WTC11 (cell line): ENCODE measurements around the gene TFF2. TPM values are rescaled to one million over a fixed set of nuclear protein-coding genes. Genes with fewer than 3 reads are reported as not detected.

Source experiments
- ATAC-seq: fragments of 200-7000 bp; cut with Tn5 transposase; 2 replicates; pipeline ENCODE4 v1.10.0; 2021; ENCODE audit warnings: mild to moderate bottlenecking, moderate library complexity
- CTCF ChIA-PET: fragments of 300-600 bp; sonication (Branson Sonifier 250); formaldehyde crosslinking; loops from one replicate; lab custom pipeline; 2021; ENCODE audit warnings: antibody characterized with exemption; lab: Charles Lee
- POLR2A ChIA-PET: fragments of 350-600 bp; sonication (Branson Sonifier 250); formaldehyde crosslinking; loops from one replicate; lab custom pipeline; 2021; ENCODE audit warnings: antibody characterized with exemption; lab: Charles Lee
- DNase-seq: peaks from one replicate; pipeline ENCODE4 v3.0.0; 2021; ENCODE audit warnings: low spot score
- H3K27ac Mint-ChIP-seq: 2 replicates; pipeline ENCODE4 v1.8.0; 2021; ENCODE audit warnings: mixed read lengths
- H3K27me3 Mint-ChIP-seq: 2 replicates; pipeline ENCODE4 v1.8.0; 2021; ENCODE audit warnings: low read depth, mild to moderate bottlenecking, moderate library complexity, mixed read lengths
- H3K36me3 Mint-ChIP-seq: 2 replicates; pipeline ENCODE4 v1.8.0; 2021; ENCODE audit warnings: mixed read lengths
- H3K4me1 Mint-ChIP-seq: 2 replicates; pipeline ENCODE4 v1.8.0; 2022; ENCODE audit warnings: mixed read lengths
- H3K4me3 Mint-ChIP-seq: 2 replicates; pipeline ENCODE4 v1.8.0; 2021; ENCODE audit warnings: mild to moderate bottlenecking, moderate library complexity, mixed read lengths
- H3K9me3 Mint-ChIP-seq: 2 replicates; pipeline ENCODE4 v1.8.0; 2021; ENCODE audit warnings: mixed read lengths
- CBFB ChIP-seq: sonication (generic); formaldehyde crosslinking; IDR thresholded peaks from 2 replicates; pipeline ENCODE4 v1.8.1; 2022; ENCODE audit warnings: mild to moderate bottlenecking, low read depth, missing genetic modification reagents
- ELF4 ChIP-seq: sonication (generic); formaldehyde crosslinking; IDR thresholded peaks from 2 replicates; pipeline ENCODE4 v1.8.1; 2022; ENCODE audit warnings: low read depth, mild to moderate bottlenecking, moderate library complexity, missing genetic modification reagents
- FOXK1 ChIP-seq: sonication (generic); formaldehyde crosslinking; IDR thresholded peaks from 2 replicates; pipeline ENCODE4 v1.8.0; 2022; ENCODE audit warnings: mild to moderate bottlenecking, moderate library complexity, missing genetic modification reagents
- FOXP1 ChIP-seq: sonication (generic); formaldehyde crosslinking; IDR thresholded peaks from 2 replicates; pipeline ENCODE4 v1.8.0; 2022; ENCODE audit warnings: missing genetic modification reagents, mild to moderate bottlenecking, moderate library complexity, borderline replicate concordance
- GRHL2 ChIP-seq: fragments of 250-450 bp; sonication (Bioruptor Pico); IDR thresholded peaks from 2 replicates; pipeline ENCODE4 v1.8.0; 2022; ENCODE audit warnings: mild to moderate bottlenecking, moderate library complexity; ENCODE audit not compliant: insufficient replicate concordance, severe bottlenecking
- JAZF1 ChIP-seq: fragments of 250-450 bp; sonication (Bioruptor Pico); IDR thresholded peaks from 2 replicates; pipeline ENCODE4 v1.9.0; 2021; ENCODE audit warnings: moderate library complexity, mild to moderate bottlenecking, inconsistent platforms
- NFYB ChIP-seq: sonication (generic); formaldehyde crosslinking; conservative IDR thresholded peaks from 2 replicates; pipeline ENCODE4 v1.8.0; 2022; ENCODE audit warnings: low read depth, missing genetic modification reagents
- NR1H2 ChIP-seq: sonication (generic); formaldehyde crosslinking; IDR thresholded peaks from 2 replicates; pipeline ENCODE4 v1.9.0; 2021; ENCODE audit warnings: mild to moderate bottlenecking, moderate library complexity, missing genetic modification reagents
- NR2C2 ChIP-seq: sonication (generic); formaldehyde crosslinking; IDR thresholded peaks from 2 replicates; pipeline ENCODE4 v1.8.0; 2022; ENCODE audit warnings: mild to moderate bottlenecking, missing genetic modification reagents
- NR3C1 ChIP-seq: sonication (generic); formaldehyde crosslinking; conservative IDR thresholded peaks from 2 replicates; pipeline ENCODE4 v1.8.1; 2023; ENCODE audit warnings: low read depth, mild to moderate bottlenecking, missing genetic modification reagents
- PRRX2 ChIP-seq: fragments of 250-450 bp; sonication (Bioruptor Pico); IDR thresholded peaks from 2 replicates; pipeline ENCODE4 v1.8.0; 2021; ENCODE audit warnings: mild to moderate bottlenecking
- RORB ChIP-seq: fragments of 250-450 bp; sonication (Bioruptor Pico); IDR thresholded peaks from 2 replicates; pipeline ENCODE4 v1.9.0; 2021; ENCODE audit warnings: mild to moderate bottlenecking
- SP1 ChIP-seq: sonication (generic); formaldehyde crosslinking; conservative IDR thresholded peaks from 2 replicates; pipeline ENCODE4 v1.8.1; 2022; ENCODE audit warnings: missing genetic modification reagents
- TEAD1 ChIP-seq: sonication (generic); formaldehyde crosslinking; IDR thresholded peaks from 2 replicates; pipeline ENCODE4 v1.8.0; 2022; ENCODE audit warnings: mild to moderate bottlenecking, missing genetic modification reagents
- TEAD4 ChIP-seq: sonication (generic); formaldehyde crosslinking; IDR thresholded peaks from 2 replicates; pipeline ENCODE4 v1.8.0; 2022; ENCODE audit warnings: mild to moderate bottlenecking, missing genetic modification reagents
- ZNF423 ChIP-seq: fragments of 250-450 bp; sonication (Bioruptor Pico); IDR thresholded peaks from 2 replicates; pipeline ENCODE4 v2.1.2; 2022; ENCODE audit warnings: mild to moderate bottlenecking, moderate library complexity
- total RNA-seq: library from RNA; stranded (reverse); gene quantifications from 3 replicates; pipeline ENCODE4 v1.2.3, GENCODE V29; 2021
- TF ChIP-seq, protein P1 (sequence below): fragments of 250-450 bp; sonication (Bioruptor Pico); IDR thresholded peaks from 2 replicates; pipeline ENCODE4 v1.9.0; 2021; ENCODE audit warnings: moderate library complexity, mild to moderate bottlenecking, inconsistent platforms, borderline replicate concordance
- TF ChIP-seq, protein P2 (sequence below): sonication (generic); formaldehyde crosslinking; IDR thresholded peaks from 2 replicates; pipeline ENCODE4 v1.8.0; 2022; ENCODE audit warnings: missing genetic modification reagents
- TF ChIP-seq, protein P3 (sequence below): sonication (generic); formaldehyde crosslinking; IDR thresholded peaks from 2 replicates; pipeline ENCODE4 v1.8.1; 2022; ENCODE audit warnings: missing genetic modification reagents, borderline replicate concordance
- TF ChIP-seq, protein P4 (sequence below): sonication (generic); formaldehyde crosslinking; conservative IDR thresholded peaks from 2 replicates; pipeline ENCODE4 v1.8.1; 2023; ENCODE audit warnings: mild to moderate bottlenecking, low read depth, missing genetic modification reagents, moderate library complexity
- TF ChIP-seq, protein P5 (sequence below): sonication (generic); formaldehyde crosslinking; conservative IDR thresholded peaks from 2 replicates; pipeline ENCODE4 v1.8.1; 2022; ENCODE audit warnings: mild to moderate bottlenecking, missing genetic modification reagents
- TF ChIP-seq, protein P6 (sequence below): fragments of 250-450 bp; sonication (Bioruptor Pico); IDR thresholded peaks from 2 replicates; pipeline ENCODE4 v1.9.0; 2021; ENCODE audit warnings: mild to moderate bottlenecking

TFF2 gene
- total RNA-seq, 1 experiment from 2014 or later = 0.33 TPM

DNA sequence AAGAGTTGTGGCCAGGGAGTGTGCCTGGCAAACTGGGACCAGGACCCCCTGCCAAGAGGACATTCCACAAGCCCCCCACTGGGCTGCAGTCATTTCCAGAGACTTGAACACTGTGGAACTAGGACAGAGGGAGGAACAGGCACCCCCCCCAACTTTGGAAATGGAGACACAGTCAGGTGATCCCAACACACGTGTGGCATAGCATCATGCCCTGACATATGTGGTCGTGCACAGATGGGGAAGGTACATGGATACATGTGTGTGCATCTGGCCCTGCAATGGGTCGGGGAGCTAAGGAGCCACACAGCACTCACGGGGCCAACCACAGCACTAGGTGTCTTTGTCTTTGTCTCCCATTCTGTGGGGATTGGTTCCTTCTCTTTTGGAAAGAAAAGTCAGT lies 28.9 kb downstream of the TFF2 start:
- CTCF ChIA-PET = interaction anchor here (4.7 kb wide), 1 partner anchor 12 kb away, joined by 34 read pairs; no protein-coding TSS in a partner anchor

DNA sequence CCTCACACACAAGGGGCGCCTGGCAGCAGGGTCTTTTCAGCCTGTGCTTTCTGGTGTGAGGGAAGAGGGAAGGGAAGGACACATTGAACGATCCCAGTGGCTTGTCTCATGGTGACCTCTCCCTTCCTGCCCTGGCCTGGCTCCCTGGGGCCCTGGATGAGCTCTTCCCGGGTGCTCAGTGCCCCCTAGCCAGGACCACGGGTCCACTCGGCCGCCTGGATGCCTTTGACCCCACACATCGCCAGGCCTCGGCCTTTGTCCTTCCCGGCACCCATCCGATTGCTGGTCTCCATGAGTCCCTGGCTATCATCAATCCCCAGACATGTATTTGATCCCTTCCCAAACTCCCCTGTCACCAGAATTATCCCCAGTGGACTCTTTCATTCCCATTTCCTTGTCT lies 29.6 kb downstream of the TFF2 start:
- POLR2A ChIA-PET = no interaction called here
- DNase-seq = no peak
- Mint-ChIP-seq H3K27me3 (no peaks in the 10 kb centered on the region; the same call in 1 of the 2 replicates), H3K27ac (no peak overlapping the region), H3K9me3 (peaks cover 11% of the 10 kb centered on the region), H3K4me1 (peaks cover 34% of the 10 kb centered on the region), H3K36me3 (peaks cover 10% of the 10 kb centered on the region), H3K4me3 (no peak overlapping the region)
- CTCF ChIA-PET = interaction anchor here (4.7 kb wide), 1 partner anchor 11 kb away, joined by 34 read pairs; no protein-coding TSS in a partner anchor
- no peak for ATAC-seq
- TF ChIP-seq TEAD1 (CRISPR knock-in tag) (no peak), GRHL2 (CRISPR knock-in tag) (no peak), TEAD4 (CRISPR knock-in tag) (no peak), NR3C1 (no peak), NFYB (CRISPR knock-in tag) (no peak), CBFB (CRISPR knock-in tag) (no peak), NR1H2 (CRISPR knock-in tag) (no peak), FOXK1 (CRISPR knock-in tag) (no peak), JAZF1 (no peak), NR2C2 (CRISPR knock-in tag) (no peak), SP1 (CRISPR knock-in tag) (no peak), ELF4 (CRISPR knock-in tag) (no peak)
- TF ChIP-seq, protein P1, sequence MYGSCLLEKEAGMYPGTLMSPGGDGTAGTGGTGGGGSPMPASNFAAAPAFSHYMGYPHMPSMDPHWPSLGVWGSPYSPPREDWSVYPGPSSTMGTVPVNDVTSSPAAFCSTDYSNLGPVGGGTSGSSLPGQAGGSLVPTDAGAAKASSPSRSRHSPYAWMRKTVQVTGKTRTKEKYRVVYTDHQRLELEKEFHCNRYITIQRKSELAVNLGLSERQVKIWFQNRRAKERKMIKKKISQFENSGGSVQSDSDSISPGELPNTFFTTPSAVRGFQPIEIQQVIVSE = no peak
- TF ChIP-seq, protein P2, sequence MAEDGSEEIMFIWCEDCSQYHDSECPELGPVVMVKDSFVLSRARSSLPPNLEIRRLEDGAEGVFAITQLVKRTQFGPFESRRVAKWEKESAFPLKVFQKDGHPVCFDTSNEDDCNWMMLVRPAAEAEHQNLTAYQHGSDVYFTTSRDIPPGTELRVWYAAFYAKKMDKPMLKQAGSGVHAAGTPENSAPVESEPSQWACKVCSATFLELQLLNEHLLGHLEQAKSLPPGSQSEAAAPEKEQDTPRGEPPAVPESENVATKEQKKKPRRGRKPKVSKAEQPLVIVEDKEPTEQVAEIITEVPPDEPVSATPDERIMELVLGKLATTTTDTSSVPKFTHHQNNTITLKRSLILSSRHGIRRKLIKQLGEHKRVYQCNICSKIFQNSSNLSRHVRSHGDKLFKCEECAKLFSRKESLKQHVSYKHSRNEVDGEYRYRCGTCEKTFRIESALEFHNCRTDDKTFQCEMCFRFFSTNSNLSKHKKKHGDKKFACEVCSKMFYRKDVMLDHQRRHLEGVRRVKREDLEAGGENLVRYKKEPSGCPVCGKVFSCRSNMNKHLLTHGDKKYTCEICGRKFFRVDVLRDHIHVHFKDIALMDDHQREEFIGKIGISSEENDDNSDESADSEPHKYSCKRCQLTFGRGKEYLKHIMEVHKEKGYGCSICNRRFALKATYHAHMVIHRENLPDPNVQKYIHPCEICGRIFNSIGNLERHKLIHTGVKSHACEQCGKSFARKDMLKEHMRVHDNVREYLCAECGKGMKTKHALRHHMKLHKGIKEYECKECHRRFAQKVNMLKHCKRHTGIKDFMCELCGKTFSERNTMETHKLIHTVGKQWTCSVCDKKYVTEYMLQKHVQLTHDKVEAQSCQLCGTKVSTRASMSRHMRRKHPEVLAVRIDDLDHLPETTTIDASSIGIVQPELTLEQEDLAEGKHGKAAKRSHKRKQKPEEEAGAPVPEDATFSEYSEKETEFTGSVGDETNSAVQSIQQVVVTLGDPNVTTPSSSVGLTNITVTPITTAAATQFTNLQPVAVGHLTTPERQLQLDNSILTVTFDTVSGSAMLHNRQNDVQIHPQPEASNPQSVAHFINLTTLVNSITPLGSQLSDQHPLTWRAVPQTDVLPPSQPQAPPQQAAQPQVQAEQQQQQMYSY (CRISPR knock-in tag) = no peak
- TF ChIP-seq, protein P3, sequence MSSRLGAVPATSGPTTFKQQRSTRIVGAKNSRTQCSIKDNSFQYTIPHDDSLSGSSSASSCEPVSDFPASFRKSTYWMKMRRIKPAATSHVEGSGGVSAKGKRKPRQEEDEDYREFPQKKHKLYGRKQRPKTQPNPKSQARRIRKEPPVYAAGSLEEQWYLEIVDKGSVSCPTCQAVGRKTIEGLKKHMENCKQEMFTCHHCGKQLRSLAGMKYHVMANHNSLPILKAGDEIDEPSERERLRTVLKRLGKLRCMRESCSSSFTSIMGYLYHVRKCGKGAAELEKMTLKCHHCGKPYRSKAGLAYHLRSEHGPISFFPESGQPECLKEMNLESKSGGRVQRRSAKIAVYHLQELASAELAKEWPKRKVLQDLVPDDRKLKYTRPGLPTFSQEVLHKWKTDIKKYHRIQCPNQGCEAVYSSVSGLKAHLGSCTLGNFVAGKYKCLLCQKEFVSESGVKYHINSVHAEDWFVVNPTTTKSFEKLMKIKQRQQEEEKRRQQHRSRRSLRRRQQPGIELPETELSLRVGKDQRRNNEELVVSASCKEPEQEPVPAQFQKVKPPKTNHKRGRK = no peak

More for the DNA sequence above, 28.9 kb downstream of the TFF2 start:
- no peak for DNase-seq
- POLR2A ChIA-PET = no interaction called here
- Mint-ChIP-seq H3K4me3 (no peak overlapping the region), H3K9me3 (peaks cover 11% of the 10 kb centered on the region), H3K27me3 (no peaks in the 10 kb centered on the region; the same call in 1 of the 2 replicates), H3K27ac (no peak overlapping the region), H3K36me3 (peaks cover 10% of the 10 kb centered on the region), H3K4me1 (peaks cover 28% of the 10 kb centered on the region)
- TF ChIP-seq ZNF423 (no peak), FOXP1 (CRISPR knock-in tag) (no peak), RORB (no peak), TEAD4 (CRISPR knock-in tag) (no peak), PRRX2 (CRISPR knock-in tag) (no peak)
- TF ChIP-seq, protein P4, sequence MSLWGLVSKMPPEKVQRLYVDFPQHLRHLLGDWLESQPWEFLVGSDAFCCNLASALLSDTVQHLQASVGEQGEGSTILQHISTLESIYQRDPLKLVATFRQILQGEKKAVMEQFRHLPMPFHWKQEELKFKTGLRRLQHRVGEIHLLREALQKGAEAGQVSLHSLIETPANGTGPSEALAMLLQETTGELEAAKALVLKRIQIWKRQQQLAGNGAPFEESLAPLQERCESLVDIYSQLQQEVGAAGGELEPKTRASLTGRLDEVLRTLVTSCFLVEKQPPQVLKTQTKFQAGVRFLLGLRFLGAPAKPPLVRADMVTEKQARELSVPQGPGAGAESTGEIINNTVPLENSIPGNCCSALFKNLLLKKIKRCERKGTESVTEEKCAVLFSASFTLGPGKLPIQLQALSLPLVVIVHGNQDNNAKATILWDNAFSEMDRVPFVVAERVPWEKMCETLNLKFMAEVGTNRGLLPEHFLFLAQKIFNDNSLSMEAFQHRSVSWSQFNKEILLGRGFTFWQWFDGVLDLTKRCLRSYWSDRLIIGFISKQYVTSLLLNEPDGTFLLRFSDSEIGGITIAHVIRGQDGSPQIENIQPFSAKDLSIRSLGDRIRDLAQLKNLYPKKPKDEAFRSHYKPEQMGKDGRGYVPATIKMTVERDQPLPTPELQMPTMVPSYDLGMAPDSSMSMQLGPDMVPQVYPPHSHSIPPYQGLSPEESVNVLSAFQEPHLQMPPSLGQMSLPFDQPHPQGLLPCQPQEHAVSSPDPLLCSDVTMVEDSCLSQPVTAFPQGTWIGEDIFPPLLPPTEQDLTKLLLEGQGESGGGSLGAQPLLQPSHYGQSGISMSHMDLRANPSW (CRISPR knock-in tag) = no peak
- TF ChIP-seq, protein P5, sequence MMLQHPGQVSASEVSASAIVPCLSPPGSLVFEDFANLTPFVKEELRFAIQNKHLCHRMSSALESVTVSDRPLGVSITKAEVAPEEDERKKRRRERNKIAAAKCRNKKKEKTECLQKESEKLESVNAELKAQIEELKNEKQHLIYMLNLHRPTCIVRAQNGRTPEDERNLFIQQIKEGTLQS (CRISPR knock-in tag) = no peak
- TF ChIP-seq, protein P1 = no peak
- TF ChIP-seq, protein P6, sequence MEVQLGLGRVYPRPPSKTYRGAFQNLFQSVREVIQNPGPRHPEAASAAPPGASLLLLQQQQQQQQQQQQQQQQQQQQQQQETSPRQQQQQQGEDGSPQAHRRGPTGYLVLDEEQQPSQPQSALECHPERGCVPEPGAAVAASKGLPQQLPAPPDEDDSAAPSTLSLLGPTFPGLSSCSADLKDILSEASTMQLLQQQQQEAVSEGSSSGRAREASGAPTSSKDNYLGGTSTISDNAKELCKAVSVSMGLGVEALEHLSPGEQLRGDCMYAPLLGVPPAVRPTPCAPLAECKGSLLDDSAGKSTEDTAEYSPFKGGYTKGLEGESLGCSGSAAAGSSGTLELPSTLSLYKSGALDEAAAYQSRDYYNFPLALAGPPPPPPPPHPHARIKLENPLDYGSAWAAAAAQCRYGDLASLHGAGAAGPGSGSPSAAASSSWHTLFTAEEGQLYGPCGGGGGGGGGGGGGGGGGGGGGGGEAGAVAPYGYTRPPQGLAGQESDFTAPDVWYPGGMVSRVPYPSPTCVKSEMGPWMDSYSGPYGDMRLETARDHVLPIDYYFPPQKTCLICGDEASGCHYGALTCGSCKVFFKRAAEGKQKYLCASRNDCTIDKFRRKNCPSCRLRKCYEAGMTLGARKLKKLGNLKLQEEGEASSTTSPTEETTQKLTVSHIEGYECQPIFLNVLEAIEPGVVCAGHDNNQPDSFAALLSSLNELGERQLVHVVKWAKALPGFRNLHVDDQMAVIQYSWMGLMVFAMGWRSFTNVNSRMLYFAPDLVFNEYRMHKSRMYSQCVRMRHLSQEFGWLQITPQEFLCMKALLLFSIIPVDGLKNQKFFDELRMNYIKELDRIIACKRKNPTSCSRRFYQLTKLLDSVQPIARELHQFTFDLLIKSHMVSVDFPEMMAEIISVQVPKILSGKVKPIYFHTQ (CRISPR knock-in tag) = no peak
- no peak for ATAC-seq
